Tongue (tissue), 1 donor: ENCODE results near the gene ORC3. TPM values are rescaled to one million over a fixed set of nuclear protein-coding genes. Genes with fewer than 3 reads are reported as not detected.

Experiments
- total RNA-seq: library from RNA; depleted of rRNA; stranded (reverse); fragments of >200 nt; gene quantifications from one replicate; pipeline ENCODE4 v1.2.3, GENCODE V29; 2014

The ORC3 gene
- total RNA-seq, 1 donor from 2014 or later, result 27.6 TPM

Other genes with a start within 250 kb of the ORC3 start
- 2.7 TPM for gene C6orf163, start 245.3 kb upstream of the ORC3 start, total RNA-seq
- 2.1 TPM for gene CFAP206, start 182.2 kb upstream of the ORC3 start, total RNA-seq
- gene SLC35A1, start 117.2 kb upstream of the ORC3 start, total RNA-seq, result 21.8 TPM
- 34.2 TPM for gene RARS2, start 148 bp upstream of the ORC3 start, total RNA-seq
- 26.4 TPM for gene AKIRIN2, start 112.1 kb downstream of the ORC3 start, total RNA-seq